Vagina (tissue), 2 donors: ENCODE measurements around the gene ERVK3-1.

Experiments used
- POLR2A ChIP-seq, 2 donors: fragments of 450-650 bp; IDR thresholded peaks; one replicate each; pipeline ENCODE4 v1.6.1; 2017; ENCODE audit warnings: antibody characterized with exemption in 2 of 2, mild to moderate bottlenecking in 2 of 2, moderate library complexity in 2 of 2
- POLR2AphosphoS5 ChIP-seq, 2 donors: sonication (generic); formaldehyde crosslinking; IDR thresholded peaks; one replicate each; pipeline ENCODE4 v1.9.0; 2017; ENCODE audit warnings: antibody characterized with exemption in 2 of 2, mild to moderate bottlenecking in 2 of 2, low read depth in 1 of 2; ENCODE audit not compliant: insufficient read depth in 1 of 2
- TF ChIP-seq, protein P1 (sequence below), 3 experiments: fragments of 450-650 bp in 2 of 3; fragments of 200-600 bp in 1 of 3; sonication (generic) in 1 of 3; IDR thresholded peaks; one replicate each; pipeline ENCODE4 v1.5.1; 2017 to 2019; ENCODE audit warnings: antibody characterized with exemption in 3 of 3, mild to moderate bottlenecking in 2 of 3, moderate library complexity in 2 of 3

DNA sequence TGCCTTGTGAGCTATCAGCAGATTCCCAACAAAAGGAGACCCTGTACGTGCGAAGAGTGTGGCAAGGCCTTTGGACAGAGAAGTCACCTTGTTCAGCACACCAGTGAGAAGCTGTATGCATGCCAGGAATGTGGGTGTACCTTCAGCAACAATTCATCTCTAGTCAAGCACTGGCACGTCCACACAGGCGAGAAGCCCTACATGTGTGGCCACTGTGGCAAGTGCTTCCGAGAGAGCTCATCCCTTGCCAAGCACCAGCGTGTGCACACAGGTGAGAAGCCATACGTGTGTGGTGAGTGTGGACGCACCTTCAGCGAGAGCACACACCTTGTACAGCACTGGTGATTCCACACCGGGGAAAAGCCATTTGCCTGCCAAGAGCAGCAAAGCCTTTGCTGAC, 14.1 kb downstream of the ERVK3-1 start:
- TF ChIP-seq, protein P1, sequence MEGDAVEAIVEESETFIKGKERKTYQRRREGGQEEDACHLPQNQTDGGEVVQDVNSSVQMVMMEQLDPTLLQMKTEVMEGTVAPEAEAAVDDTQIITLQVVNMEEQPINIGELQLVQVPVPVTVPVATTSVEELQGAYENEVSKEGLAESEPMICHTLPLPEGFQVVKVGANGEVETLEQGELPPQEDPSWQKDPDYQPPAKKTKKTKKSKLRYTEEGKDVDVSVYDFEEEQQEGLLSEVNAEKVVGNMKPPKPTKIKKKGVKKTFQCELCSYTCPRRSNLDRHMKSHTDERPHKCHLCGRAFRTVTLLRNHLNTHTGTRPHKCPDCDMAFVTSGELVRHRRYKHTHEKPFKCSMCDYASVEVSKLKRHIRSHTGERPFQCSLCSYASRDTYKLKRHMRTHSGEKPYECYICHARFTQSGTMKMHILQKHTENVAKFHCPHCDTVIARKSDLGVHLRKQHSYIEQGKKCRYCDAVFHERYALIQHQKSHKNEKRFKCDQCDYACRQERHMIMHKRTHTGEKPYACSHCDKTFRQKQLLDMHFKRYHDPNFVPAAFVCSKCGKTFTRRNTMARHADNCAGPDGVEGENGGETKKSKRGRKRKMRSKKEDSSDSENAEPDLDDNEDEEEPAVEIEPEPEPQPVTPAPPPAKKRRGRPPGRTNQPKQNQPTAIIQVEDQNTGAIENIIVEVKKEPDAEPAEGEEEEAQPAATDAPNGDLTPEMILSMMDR (IDR thresholded peaks at IDR 0.05) = no peak
- TF ChIP-seq POLR2A (IDR thresholded peaks at IDR 0.05) = no peak
- no peak for TF ChIP-seq POLR2AphosphoS5 (IDR thresholded peaks at IDR 0.05; ENCODE audit: insufficient read depth in 1 of 2, low read depth in 1 of 2)
